IPS-18c (cell line): ENCODE measurements around the gene GABRR3.

Experiments
- H3K4me3 ChIP-seq: 2 replicates; pipeline ENCODE4 v1.7.0; 2013; ENCODE audit warnings: low read depth, mild to moderate bottlenecking, low read length, moderate library complexity; ENCODE audit not compliant: insufficient read depth
- H3K9me3 ChIP-seq: one replicate; pipeline ENCODE4 v1.6.1; 2013; ENCODE audit warnings: mild to moderate bottlenecking, low read length, moderate library complexity; ENCODE audit not compliant: control insufficient read depth, insufficient read depth

The GABRR3 gene

DNA sequence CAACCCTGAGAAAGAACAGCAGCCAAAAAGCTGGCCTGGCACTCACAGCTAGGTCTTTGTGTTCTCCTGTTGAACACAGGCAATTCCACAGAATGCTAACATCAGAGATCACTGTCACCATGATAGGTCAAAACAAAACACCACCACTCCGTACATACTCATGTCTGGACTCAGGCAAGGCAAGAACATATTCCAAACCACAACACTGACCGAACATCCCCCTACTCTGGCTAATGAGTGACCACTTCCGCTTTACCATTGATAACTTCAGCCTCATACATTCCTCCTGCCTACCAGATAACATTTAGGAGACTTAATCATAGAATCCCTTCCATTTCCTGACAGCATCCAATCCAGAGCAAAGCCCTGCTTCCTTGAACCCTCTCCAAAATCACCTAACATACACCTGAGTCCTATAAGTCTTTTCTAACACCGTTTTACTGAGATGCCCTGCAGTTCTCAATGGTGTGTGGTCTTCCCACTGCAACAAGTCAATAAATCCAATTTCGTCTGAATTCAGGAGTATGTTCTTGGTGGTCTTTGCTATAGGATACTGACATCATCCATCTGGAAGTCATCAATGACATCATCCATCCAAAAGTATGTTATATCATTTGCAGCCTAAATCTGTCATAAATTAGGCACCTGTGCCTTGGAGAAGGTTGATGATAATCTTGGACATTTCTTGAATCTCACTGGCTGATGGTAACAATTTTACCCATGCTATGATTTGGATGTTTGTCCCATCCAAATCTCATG is 86.6 kb downstream of the GABRR3 start:
- Histone ChIP-seq H3K4me3 (no peak overlapping the region), H3K9me3 (no peaks in the 10 kb centered on the region)

DNA sequence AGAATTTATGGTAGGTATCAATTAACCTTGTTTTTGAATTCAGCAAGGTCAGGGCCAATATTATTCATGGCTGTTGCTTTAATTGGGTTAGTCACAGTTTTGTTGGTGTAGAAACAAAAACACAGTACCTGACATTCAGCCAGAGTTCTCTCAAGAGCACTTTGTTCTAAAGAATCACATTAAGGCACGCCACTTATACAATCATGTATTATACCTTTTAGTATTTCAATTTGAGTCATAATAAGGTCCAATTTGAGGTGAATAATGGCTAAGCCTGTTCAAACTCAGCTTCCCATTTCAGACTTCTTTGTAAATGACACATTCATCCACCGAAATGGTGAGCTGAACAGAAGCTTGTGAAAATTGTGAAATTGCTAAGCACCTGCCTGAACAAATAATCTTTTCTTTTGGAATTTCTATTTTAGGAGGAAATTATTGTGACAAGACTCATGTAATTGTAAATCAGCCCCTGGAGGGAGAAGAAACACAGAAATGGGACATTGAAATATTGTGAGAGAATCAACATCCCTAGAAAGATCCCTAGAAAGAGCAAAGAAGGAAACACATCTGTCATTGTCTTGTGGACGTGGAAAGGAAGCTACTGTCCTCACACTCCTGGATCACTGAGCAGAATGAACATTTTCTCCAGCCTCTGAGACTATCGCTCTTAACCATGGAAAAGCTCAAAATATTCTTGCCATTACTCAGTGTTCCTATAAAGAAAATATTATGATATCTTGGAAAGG is 92.1 kb downstream of the GABRR3 start:
- H3K4me3 ChIP-seq: no peak overlapping the region
- H3K9me3 ChIP-seq: no peaks in the 10 kb centered on the region

DNA sequence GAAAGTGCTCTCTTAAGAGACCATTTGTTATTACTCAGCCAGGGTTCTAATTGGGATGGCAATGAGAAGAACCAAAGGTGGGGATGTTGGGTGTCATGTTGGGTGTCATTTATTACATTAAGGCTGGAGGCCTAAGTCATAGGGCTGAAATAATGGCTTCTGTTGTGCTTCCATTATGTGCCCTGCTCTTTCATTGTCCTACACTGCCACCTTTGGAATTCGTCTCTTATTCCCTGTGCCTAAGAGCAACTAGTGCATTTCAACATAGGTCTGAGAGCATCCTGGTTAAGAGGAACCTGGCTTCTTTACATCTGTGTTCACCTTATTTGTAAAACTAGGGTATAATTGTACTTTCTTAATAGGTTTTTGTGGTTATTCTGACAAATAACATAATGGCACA is 95.1 kb downstream of the GABRR3 start:
- Histone ChIP-seq H3K9me3 (no peaks in the 10 kb centered on the region), H3K4me3 (no peak overlapping the region)

DNA sequence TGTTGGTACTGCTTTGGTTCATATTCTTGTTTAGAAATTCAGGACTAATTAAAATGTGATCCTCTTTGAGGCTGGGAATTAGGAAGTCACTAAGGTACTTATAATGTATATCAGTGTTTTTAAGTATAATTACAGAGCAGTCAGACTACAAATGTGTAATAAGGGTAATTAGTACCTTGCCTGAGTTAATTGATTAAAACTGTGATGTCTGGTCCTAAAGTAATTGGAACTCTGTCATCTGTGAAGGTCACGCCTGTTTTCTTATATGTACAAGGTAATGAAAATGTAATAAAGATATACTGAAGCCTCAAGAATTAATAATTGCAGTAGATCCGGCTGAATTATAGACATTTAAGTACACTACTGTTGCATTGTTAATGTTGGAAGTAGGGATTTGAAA is 95.7 kb downstream of the GABRR3 start:
- H3K9me3 ChIP-seq: no peaks in the 10 kb centered on the region
- no peak overlapping the region for H3K4me3 ChIP-seq

DNA sequence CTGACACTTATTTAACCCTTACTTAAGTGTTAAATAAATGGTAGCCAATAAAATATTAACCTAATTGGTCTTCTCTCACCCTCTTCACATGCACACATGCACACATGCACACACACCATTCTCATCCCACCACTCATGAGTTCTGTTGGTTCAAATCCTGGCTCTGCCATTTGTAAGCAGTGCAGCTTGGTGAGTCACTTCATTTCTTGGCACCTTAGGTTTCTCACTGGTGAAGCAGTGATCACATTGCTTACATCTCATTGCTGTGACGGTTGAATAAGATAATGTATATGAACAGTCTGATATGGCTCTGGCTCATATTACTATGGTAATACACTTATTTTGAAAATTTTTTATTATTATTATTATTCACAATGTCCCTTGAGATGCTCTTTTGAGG is 96.7 kb downstream of the GABRR3 start:
- Histone ChIP-seq H3K4me3 (no peak overlapping the region), H3K9me3 (no peaks in the 10 kb centered on the region)

DNA sequence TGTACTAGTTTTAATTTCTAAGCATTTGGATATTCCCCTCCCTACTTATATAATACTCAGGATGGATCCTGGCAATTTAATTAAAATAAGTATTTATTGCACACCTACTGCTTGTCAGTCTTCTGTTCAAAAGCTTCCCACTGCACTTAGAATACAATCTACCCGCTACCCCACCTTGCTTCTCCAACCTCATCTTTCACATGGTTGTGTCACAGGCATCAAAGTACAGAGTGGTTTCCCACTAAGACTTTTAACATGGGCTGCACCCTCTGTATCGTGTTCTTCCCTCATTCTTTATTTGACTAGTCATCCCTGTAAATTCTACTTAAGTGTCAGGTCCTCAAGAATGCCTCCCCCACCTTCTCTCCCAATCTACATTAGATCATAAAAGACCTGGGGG is 97.9 kb downstream of the GABRR3 start:
- no peak overlapping the region for H3K4me3 ChIP-seq

DNA sequence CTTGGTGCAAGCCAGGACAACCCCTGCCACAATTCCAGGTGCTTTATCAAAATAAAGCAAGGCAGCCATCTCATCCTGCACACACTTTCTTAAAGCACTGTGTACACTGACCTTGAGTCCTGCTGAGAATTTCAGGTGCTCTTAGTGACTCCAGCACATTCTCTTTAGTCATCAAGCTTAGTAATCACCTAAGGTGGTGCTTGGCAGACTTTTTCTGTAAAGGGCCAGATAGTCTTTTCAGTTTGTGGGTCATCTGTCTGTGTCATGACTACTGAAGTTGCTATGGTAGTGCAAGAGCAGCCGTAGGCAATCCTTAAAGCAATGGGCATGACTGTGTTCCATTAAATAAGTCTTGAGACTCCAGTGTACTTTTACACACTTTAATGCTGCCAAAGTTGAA is 99.3 kb downstream of the GABRR3 start:
- Histone ChIP-seq H3K4me3 (no peak overlapping the region), H3K9me3 (no peaks in the 10 kb centered on the region)

More for the DNA sequence above, 97.9 kb downstream of the GABRR3 start:
- H3K9me3 ChIP-seq: no peaks in the 10 kb centered on the region
